H1 (cell line): ENCODE data around the gene CELF3. TPM values are rescaled to one million over a fixed set of nuclear protein-coding genes. Genes with fewer than 3 reads are reported as not detected.

Experiments
- ASH2L ChIP-seq: fragments of 200-600, 300-600 bp; sonication (generic); IDR thresholded peaks from one replicate; pipeline ENCODE4 v1.7.1; 2017; ENCODE audit warnings: low read length
- ATF2 ChIP-seq: IDR thresholded peaks from 2 replicates; pipeline ENCODE4 v1.6.1; 2012; ENCODE audit warnings: low read length, inconsistent platforms
- ATF3 ChIP-seq: IDR thresholded peaks from 2 replicates; pipeline ENCODE4 v1.6.1; 2011; ENCODE audit warnings: low read depth, mild to moderate bottlenecking, low read length; ENCODE audit not compliant: insufficient read depth
- CEBPB ChIP-seq: IDR thresholded peaks from 2 replicates; pipeline ENCODE4 v1.6.1; 2012; ENCODE audit warnings: low read depth, low read length
- CHD1 ChIP-seq: IDR thresholded peaks from 2 replicates; pipeline ENCODE4 v1.6.1; 2012; ENCODE audit warnings: low read depth, low read length, improper control_type of control experiment
- CREB1 ChIP-seq: IDR thresholded peaks from 2 replicates; pipeline ENCODE4 v1.6.1; 2012; ENCODE audit warnings: inconsistent platforms
- CTCF ChIP-seq, 3 experiments: IDR thresholded peaks; 1 replicate in 2 of 3; 2 replicates in 1 of 3; pipeline versions ENCODE4 v1.5.1 to v1.6.1; 2011; ENCODE audit warnings: low read length in 3 of 3, mild to moderate bottlenecking in 3 of 3, inconsistent platforms in 2 of 3, low read depth in 1 of 3, moderate library complexity in 1 of 3; ENCODE audit not compliant: insufficient read depth in 1 of 3; ENCODE audit errors: control extremely low read depth in 1 of 3
- EGR1 ChIP-seq: IDR thresholded peaks from 2 replicates; pipeline ENCODE4 v1.6.1; 2011; ENCODE audit warnings: low read depth, low read length, borderline replicate concordance
- EP300 ChIP-seq, 2 experiments: IDR thresholded peaks; 1 replicate in 1 of 2; 2 replicates in 1 of 2; pipeline ENCODE4 v1.6.1; 2011 to 2012; ENCODE audit warnings: low read depth in 2 of 2, low read length in 2 of 2, mild to moderate bottlenecking in 2 of 2, borderline replicate concordance in 1 of 2, inconsistent platforms in 1 of 2, moderate library complexity in 1 of 2
- EZH2 ChIP-seq: fragments of 200-600 bp; sonication (generic); IDR thresholded peaks from 2 replicates; pipeline ENCODE4 v1.7.1; 2012; ENCODE audit warnings: low read depth, mild to moderate bottlenecking, moderate library complexity, low read length, inconsistent platforms; ENCODE audit not compliant: severe bottlenecking
- GTF2F1 ChIP-seq: IDR thresholded peaks from 2 replicates; pipeline ENCODE4 v1.6.1; 2012; ENCODE audit warnings: low read depth, low read length, improper control_type of control experiment, borderline replicate concordance
- KDM4A ChIP-seq: IDR thresholded peaks from one replicate; pipeline ENCODE4 v1.7.1; 2012; ENCODE audit warnings: low read depth, mild to moderate bottlenecking, moderate library complexity, low read length, inconsistent platforms; ENCODE audit not compliant: severe bottlenecking
- NRF1 ChIP-seq: IDR thresholded peaks from 2 replicates; pipeline ENCODE4 v1.6.1; 2011; ENCODE audit warnings: mild to moderate bottlenecking, low read depth, low read length, improper control_type of control experiment
- POLR2A ChIP-seq, 2 experiments: IDR thresholded peaks; 1 replicate in 1 of 2; 2 replicates in 1 of 2; pipeline ENCODE4 v1.6.1; 2011; ENCODE audit warnings: low read depth in 2 of 2, low read length in 2 of 2, mild to moderate bottlenecking in 2 of 2; ENCODE audit errors: control extremely low read depth in 1 of 2
- POLR2AphosphoS5 ChIP-seq: IDR thresholded peaks from 2 replicates; pipeline ENCODE4 v1.6.1; 2011; ENCODE audit warnings: low read depth, low read length
- SAP30 ChIP-seq: fragments of 300-600 bp; sonication (generic); IDR thresholded peaks from 2 replicates; pipeline ENCODE4 v1.7.1; 2012; ENCODE audit warnings: low read length, moderate library complexity, mild to moderate bottlenecking, inconsistent platforms; ENCODE audit not compliant: insufficient read depth, insufficient replicate concordance
- SRF ChIP-seq: IDR thresholded peaks from 2 replicates; pipeline ENCODE4 v1.6.1; 2011; ENCODE audit warnings: mild to moderate bottlenecking, low read depth, low read length, moderate library complexity
- SUZ12 ChIP-seq: fragments of 200-600 bp; sonication (generic); IDR thresholded peaks from 2 replicates; pipeline ENCODE4 v1.6.1; 2012; ENCODE audit warnings: mild to moderate bottlenecking, inconsistent platforms, low read length, moderate library complexity, mixed read lengths
- TAF7 ChIP-seq: optimal IDR thresholded peaks from 2 replicates; pipeline ENCODE3; 2011; ENCODE audit warnings: low read depth, mild to moderate bottlenecking, inconsistent platforms, low read length, moderate library complexity, borderline replicate concordance
- polyA plus RNA-seq, 7 experiments: library from polyadenylated mRNA; depleted of rRNA in 3 of 7; stranded (reverse) in 5 of 7; unstranded in 2 of 7; fragments of >200 nt in 5 of 7; fragments of 200-250 nt in 2 of 7; gene quantifications; 1 replicate in 5 of 7; 2 replicates in 1 of 7; 4 replicates in 1 of 7; pipeline versions ENCODE4 v1.2.1 to v1.2.3, GENCODE V29; 2011 to 2013; ENCODE audit warnings: missing spikeins in 2 of 7, mixed read lengths in 2 of 7
- total RNA-seq: library from RNA; stranded (reverse); fragmentation: NEBNext Ultra II Directional; extraction: Animal tissue kit (Norgen Biotek cat#: 25700); gene quantifications from 2 replicates; pipeline ENCODE4 v1.2.1, GENCODE V29; 2021

CELF3 gene
- total and polyA plus RNA-seq, 2 of the 8 experiments (the other 6 are each of a cell fraction or from before 2014, with no cell fraction given) = 0.34 to 1.2 TPM

DNA sequence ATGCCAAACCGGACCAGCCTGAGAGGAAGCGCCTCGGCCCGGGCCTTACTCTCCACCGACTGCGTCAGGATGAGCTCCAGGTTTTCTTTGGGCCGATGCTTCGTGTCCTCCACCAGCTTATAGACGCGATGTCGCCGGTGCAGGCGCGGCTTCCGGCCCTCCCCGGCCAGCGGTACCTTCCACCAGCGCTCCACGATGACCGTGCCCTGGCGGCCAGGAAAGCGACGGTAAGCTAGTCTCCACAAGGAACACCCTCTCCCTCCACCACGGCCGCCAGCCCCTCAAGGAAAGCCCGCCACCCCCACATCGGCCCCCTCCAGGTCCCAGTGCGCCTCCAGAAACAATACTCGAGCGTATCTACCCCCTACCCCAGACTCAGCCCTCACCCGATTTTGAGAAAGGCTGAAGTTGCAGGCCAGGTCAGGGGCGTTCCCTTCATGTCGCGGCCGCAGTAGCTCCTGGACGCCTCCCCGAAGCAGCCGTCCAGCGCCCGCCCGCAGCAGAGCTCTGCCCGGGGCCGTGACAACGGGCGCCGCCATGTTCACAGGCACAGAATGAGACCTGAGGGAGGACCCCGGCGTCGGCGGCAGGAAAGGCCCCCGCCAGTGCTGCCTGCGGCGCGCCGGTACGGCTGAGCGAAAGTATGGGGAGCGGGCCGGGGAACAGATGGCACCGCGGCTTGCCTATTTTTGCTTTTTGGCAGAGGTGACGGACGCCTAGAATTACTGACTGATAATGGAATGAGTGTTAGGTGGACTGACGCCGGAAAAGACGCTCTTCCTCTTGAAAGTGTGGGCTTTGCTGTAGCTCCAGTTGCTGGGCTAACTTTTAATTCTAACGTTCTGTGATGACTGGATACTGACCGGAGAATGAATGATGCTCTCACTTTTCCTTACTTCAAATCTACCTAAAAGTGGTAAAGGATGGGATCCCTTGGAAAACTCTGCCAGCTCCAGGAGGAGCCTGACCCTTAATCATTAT lies 46.6 kb upstream of the CELF3 start, which contains the start of gene MRPL9 (continued):
- no peak for TF ChIP-seq EP300 (IDR thresholded peaks at IDR 0.05; ENCODE audit: borderline replicate concordance in 1 of 2, low read depth in 2 of 2, low read length in 2 of 2)
- TF ChIP-seq POLR2A (IDR thresholded peaks at IDR 0.05; ENCODE audit: control extremely low read depth in 1 of 2, low read depth in 2 of 2, low read length in 2 of 2) = peak; percentile 88 to 92
- peak; percentile 50 for TF ChIP-seq POLR2AphosphoS5
- no peak for TF ChIP-seq SUZ12
- TF ChIP-seq KDM4A = peak; percentile 89
- no peak for TF ChIP-seq CEBPB
- TF ChIP-seq SRF = no peak
- TF ChIP-seq CREB1 = peak; percentile 67
- peak; percentile 93 for TF ChIP-seq ASH2L
- TF ChIP-seq SAP30 = no peak
- TF ChIP-seq CTCF (IDR thresholded peaks at IDR 0.05; ENCODE audit: control extremely low read depth in 1 of 3, insufficient read depth in 1 of 3, low read depth in 1 of 3, low read length in 3 of 3) = no peak
- no peak for TF ChIP-seq EGR1
- TF ChIP-seq EZH2 = no peak
- TF ChIP-seq ATF2 = no peak
- TF ChIP-seq NRF1 = no peak
- no peak for TF ChIP-seq ATF3
- no peak for TF ChIP-seq GTF2F1
- TF ChIP-seq CHD1 = no peak
- peak; percentile 77 for TF ChIP-seq TAF7
